H1 (cell line): Measurements from ENCODE around the gene LTBR. TPM values are rescaled to one million over a fixed set of nuclear protein-coding genes. Genes with fewer than 3 reads are reported as not detected.

ENCODE experiments used
- CEBPB ChIP-seq: IDR thresholded peaks from 2 replicates; pipeline ENCODE4 v1.6.1; 2012; ENCODE audit warnings: low read depth, low read length
- EGR1 ChIP-seq: IDR thresholded peaks from 2 replicates; pipeline ENCODE4 v1.6.1; 2011; ENCODE audit warnings: low read depth, low read length, borderline replicate concordance
- FOSL1 ChIP-seq: IDR thresholded peaks from 2 replicates; pipeline ENCODE4 v1.6.1; 2011; ENCODE audit warnings: mild to moderate bottlenecking, low read depth, low read length, moderate library complexity; ENCODE audit not compliant: insufficient read depth
- SUZ12 ChIP-seq: fragments of 200-600 bp; sonication (generic); IDR thresholded peaks from 2 replicates; pipeline ENCODE4 v1.6.1; 2012; ENCODE audit warnings: mild to moderate bottlenecking, inconsistent platforms, low read length, moderate library complexity, mixed read lengths
- TBP ChIP-seq: IDR thresholded peaks from 2 replicates; pipeline ENCODE4 v1.6.1; 2011; ENCODE audit warnings: low read depth, low read length, improper control_type of control experiment
- TEAD4 ChIP-seq: IDR thresholded peaks from 2 replicates; pipeline ENCODE4 v1.6.1; 2012; ENCODE audit warnings: low read depth, low read length, inconsistent platforms, mixed read lengths
- polyA plus RNA-seq, 7 experiments: library from polyadenylated mRNA; depleted of rRNA in 3 of 7; stranded (reverse) in 5 of 7; unstranded in 2 of 7; fragments of >200 nt in 5 of 7; fragments of 200-250 nt in 2 of 7; gene quantifications; 1 replicate in 5 of 7; 2 replicates in 1 of 7; 4 replicates in 1 of 7; pipeline versions ENCODE4 v1.2.1 to v1.2.3, GENCODE V29; 2011 to 2013; ENCODE audit warnings: missing spikeins in 2 of 7, mixed read lengths in 2 of 7
- total RNA-seq: library from RNA; stranded (reverse); fragmentation: NEBNext Ultra II Directional; extraction: Animal tissue kit (Norgen Biotek cat#: 25700); gene quantifications from 2 replicates; pipeline ENCODE4 v1.2.1, GENCODE V29; 2021
- TF ChIP-seq, protein P1 (sequence below): fragments of 300-600 bp; sonication (generic); IDR thresholded peaks from 2 replicates; pipeline ENCODE4 v1.7.1; 2012; ENCODE audit warnings: low read length, moderate library complexity, mild to moderate bottlenecking, inconsistent platforms; ENCODE audit not compliant: insufficient replicate concordance
- TF ChIP-seq, protein P2 (sequence below): IDR thresholded peaks from 2 replicates; pipeline ENCODE4 v1.6.1; 2012; ENCODE audit warnings: low read length, inconsistent platforms

LTBR gene
- total and polyA plus RNA-seq, 2 of the 8 experiments (the other 6 are each of a cell fraction or from before 2014, with no cell fraction given) = 5.1 to 6.3 TPM

DNA sequence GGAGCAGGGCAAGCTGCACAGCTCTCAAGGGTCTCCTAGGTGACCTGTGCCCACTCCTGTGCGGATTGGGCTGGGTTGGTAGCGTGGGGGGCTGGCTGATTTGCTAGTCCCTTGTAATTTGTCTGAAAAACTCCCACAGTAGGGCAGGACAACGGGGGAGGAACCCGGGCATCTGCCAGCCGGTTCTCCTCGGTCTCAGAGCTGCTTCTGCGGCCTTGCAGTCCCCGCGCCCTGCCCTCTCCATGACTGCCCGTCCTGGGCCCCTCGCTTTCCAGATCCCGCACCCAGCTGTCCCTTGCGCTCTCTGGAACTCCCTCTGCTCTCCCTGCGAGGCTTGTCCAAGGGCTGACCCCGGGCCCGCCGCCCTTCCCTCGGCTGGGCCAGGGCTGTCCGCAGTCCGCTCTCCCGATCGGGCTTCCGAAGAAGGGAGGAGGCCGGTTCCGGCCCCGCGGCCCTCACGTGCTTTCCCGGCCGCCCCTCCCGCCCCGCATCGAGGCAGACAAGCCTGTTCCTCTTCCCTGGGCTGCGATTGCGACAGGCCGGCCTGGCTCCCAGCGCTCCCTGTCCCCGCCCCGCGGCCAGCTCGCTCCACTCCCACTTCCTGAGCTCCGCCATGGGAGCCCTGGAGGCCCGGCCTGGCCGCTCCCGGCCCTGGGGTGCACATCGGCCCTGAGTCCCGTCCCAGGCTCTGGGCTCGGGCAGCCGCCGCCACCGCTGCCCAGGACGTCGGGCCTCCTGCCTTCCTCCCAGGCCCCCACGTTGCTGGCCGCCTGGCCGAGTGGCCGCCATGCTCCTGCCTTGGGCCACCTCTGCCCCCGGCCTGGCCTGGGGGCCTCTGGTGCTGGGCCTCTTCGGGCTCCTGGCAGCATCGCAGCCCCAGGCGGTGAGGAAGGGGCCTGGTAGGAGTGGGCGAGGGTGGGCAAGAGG is at the start of gene LTBR (continued):
- no peak for TF ChIP-seq FOSL1
- peak; percentile 50; the same call in 1 of the 2 replicates for TF ChIP-seq TBP
- TF ChIP-seq, protein P1, sequence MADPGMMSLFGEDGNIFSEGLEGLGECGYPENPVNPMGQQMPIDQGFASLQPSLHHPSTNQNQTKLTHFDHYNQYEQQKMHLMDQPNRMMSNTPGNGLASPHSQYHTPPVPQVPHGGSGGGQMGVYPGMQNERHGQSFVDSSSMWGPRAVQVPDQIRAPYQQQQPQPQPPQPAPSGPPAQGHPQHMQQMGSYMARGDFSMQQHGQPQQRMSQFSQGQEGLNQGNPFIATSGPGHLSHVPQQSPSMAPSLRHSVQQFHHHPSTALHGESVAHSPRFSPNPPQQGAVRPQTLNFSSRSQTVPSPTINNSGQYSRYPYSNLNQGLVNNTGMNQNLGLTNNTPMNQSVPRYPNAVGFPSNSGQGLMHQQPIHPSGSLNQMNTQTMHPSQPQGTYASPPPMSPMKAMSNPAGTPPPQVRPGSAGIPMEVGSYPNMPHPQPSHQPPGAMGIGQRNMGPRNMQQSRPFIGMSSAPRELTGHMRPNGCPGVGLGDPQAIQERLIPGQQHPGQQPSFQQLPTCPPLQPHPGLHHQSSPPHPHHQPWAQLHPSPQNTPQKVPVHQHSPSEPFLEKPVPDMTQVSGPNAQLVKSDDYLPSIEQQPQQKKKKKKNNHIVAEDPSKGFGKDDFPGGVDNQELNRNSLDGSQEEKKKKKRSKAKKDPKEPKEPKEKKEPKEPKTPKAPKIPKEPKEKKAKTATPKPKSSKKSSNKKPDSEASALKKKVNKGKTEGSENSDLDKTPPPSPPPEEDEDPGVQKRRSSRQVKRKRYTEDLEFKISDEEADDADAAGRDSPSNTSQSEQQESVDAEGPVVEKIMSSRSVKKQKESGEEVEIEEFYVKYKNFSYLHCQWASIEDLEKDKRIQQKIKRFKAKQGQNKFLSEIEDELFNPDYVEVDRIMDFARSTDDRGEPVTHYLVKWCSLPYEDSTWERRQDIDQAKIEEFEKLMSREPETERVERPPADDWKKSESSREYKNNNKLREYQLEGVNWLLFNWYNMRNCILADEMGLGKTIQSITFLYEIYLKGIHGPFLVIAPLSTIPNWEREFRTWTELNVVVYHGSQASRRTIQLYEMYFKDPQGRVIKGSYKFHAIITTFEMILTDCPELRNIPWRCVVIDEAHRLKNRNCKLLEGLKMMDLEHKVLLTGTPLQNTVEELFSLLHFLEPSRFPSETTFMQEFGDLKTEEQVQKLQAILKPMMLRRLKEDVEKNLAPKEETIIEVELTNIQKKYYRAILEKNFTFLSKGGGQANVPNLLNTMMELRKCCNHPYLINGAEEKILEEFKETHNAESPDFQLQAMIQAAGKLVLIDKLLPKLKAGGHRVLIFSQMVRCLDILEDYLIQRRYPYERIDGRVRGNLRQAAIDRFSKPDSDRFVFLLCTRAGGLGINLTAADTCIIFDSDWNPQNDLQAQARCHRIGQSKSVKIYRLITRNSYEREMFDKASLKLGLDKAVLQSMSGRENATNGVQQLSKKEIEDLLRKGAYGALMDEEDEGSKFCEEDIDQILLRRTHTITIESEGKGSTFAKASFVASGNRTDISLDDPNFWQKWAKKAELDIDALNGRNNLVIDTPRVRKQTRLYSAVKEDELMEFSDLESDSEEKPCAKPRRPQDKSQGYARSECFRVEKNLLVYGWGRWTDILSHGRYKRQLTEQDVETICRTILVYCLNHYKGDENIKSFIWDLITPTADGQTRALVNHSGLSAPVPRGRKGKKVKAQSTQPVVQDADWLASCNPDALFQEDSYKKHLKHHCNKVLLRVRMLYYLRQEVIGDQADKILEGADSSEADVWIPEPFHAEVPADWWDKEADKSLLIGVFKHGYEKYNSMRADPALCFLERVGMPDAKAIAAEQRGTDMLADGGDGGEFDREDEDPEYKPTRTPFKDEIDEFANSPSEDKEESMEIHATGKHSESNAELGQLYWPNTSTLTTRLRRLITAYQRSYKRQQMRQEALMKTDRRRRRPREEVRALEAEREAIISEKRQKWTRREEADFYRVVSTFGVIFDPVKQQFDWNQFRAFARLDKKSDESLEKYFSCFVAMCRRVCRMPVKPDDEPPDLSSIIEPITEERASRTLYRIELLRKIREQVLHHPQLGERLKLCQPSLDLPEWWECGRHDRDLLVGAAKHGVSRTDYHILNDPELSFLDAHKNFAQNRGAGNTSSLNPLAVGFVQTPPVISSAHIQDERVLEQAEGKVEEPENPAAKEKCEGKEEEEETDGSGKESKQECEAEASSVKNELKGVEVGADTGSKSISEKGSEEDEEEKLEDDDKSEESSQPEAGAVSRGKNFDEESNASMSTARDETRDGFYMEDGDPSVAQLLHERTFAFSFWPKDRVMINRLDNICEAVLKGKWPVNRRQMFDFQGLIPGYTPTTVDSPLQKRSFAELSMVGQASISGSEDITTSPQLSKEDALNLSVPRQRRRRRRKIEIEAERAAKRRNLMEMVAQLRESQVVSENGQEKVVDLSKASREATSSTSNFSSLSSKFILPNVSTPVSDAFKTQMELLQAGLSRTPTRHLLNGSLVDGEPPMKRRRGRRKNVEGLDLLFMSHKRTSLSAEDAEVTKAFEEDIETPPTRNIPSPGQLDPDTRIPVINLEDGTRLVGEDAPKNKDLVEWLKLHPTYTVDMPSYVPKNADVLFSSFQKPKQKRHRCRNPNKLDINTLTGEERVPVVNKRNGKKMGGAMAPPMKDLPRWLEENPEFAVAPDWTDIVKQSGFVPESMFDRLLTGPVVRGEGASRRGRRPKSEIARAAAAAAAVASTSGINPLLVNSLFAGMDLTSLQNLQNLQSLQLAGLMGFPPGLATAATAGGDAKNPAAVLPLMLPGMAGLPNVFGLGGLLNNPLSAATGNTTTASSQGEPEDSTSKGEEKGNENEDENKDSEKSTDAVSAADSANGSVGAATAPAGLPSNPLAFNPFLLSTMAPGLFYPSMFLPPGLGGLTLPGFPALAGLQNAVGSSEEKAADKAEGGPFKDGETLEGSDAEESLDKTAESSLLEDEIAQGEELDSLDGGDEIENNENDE = no peak
- no peak for TF ChIP-seq TEAD4
- TF ChIP-seq SUZ12 = peak; percentile 42; the same call in 1 of the 2 replicates
- peak; percentile 92 for TF ChIP-seq CEBPB
- TF ChIP-seq, protein P2, sequence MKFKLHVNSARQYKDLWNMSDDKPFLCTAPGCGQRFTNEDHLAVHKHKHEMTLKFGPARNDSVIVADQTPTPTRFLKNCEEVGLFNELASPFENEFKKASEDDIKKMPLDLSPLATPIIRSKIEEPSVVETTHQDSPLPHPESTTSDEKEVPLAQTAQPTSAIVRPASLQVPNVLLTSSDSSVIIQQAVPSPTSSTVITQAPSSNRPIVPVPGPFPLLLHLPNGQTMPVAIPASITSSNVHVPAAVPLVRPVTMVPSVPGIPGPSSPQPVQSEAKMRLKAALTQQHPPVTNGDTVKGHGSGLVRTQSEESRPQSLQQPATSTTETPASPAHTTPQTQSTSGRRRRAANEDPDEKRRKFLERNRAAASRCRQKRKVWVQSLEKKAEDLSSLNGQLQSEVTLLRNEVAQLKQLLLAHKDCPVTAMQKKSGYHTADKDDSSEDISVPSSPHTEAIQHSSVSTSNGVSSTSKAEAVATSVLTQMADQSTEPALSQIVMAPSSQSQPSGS = no peak
- no peak; the same call in 1 of the 2 replicates for TF ChIP-seq EGR1
